Body of pancreas (tissue), 4 donors: ENCODE results near the gene TULP4.

ENCODE experiments used
- CTCF ChIP-seq, 7 experiments: fragments of 450-650 bp in 4 of 7; fragments of 200-600 bp in 3 of 7; sonication (generic) in 3 of 7; IDR thresholded peaks; one replicate each; pipeline ENCODE4 v1.5.1; 2016 to 2019; ENCODE audit warnings: antibody characterized with exemption in 7 of 7
- POLR2A ChIP-seq, 3 donors: fragments of 450-650 bp; IDR thresholded peaks; one replicate each; pipeline ENCODE4 v1.6.1; 2016; ENCODE audit warnings: antibody characterized with exemption in 3 of 3, mild to moderate bottlenecking in 2 of 3

GRCh38 chr6:158398252-158399024, 86.2 kb downstream of the TULP4 start:
- TF ChIP-seq CTCF (IDR thresholded peaks at IDR 0.05) (no peak), POLR2A (IDR thresholded peaks at IDR 0.05) (no peak)
